Suprapubic skin (tissue), 4 donors: Measurements from ENCODE around the gene ITM2C.

Source experiments
- CTCF ChIP-seq, 2 donors: fragments of 200-600 bp in 1 of 2; fragments of 450-650 bp in 1 of 2; sonication (generic) in 1 of 2; IDR thresholded peaks; one replicate each; pipeline ENCODE4 v1.5.1; 2016 to 2019; ENCODE audit warnings: antibody characterized with exemption in 2 of 2, mild to moderate bottlenecking in 1 of 2, moderate library complexity in 1 of 2
- EP300 ChIP-seq: sonication (generic); formaldehyde crosslinking; IDR thresholded peaks from one replicate; pipeline ENCODE4 v1.6.1; 2017; ENCODE audit warnings: antibody characterized with exemption
- POLR2A ChIP-seq, 2 donors: fragments of 450-650 bp; IDR thresholded peaks; one replicate each; pipeline ENCODE4 v1.6.1; 2017; ENCODE audit warnings: antibody characterized with exemption in 2 of 2, mild to moderate bottlenecking in 2 of 2, moderate library complexity in 2 of 2
- POLR2AphosphoS5 ChIP-seq, 3 donors: sonication (generic); formaldehyde crosslinking; IDR thresholded peaks; one replicate each; pipeline ENCODE4 v1.6.1; 2017; ENCODE audit warnings: antibody characterized with exemption in 3 of 3

DNA sequence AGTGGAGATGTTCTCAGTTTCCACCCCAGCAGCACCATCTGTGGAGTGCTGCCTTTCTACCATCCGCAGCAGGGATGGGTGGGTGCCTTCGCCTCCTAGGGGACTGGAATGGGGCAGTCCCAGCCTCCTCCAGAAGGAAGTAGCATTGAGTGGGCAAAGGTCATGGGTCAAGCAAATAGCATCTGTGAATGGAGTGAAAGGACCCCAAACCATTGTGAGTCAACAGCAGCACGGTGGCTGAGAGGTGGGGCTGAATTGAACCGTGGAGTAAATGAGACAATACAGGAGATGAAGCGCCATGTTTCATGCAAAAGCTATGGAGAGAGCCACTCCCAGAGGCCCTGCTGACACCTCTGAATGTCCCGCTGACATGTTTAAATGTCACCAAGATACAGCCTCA lies 50.6 kb downstream of the ITM2C start:
- TF ChIP-seq CTCF (IDR thresholded peaks at IDR 0.05): no peak
- no peak for TF ChIP-seq POLR2AphosphoS5 (IDR thresholded peaks at IDR 0.05)
- no peak for TF ChIP-seq POLR2A (IDR thresholded peaks at IDR 0.05)
- TF ChIP-seq EP300: no peak
